RWPE2 (cell line): Measurements from ENCODE around the gene HOMER1.
A peak's percentile ranks its signal among the peaks of the same experiment; 100 is the strongest.

Source experiments
- ATAC-seq: fragments of 200-7000 bp; cut with Tn5 transposase; 3 replicates; pipeline ENCODE4 v1.9.1; 2021; ENCODE audit warnings: low read depth
- DNase-seq: peaks from one replicate; pipeline ENCODE4 v3.0.0-alpha.2; 2020; ENCODE audit warnings: low spot score
- H3K27ac ChIP-seq: fragments of 450-650 bp; 2 replicates; pipeline ENCODE4 v1.5.1; 2017; ENCODE audit warnings: mild to moderate bottlenecking; ENCODE audit not compliant: poor library complexity, severe bottlenecking
- H3K27me3 ChIP-seq: fragments of 250-450 bp; sonication (Bioruptor Pico); 2 replicates; pipeline ENCODE4 v1.5.1; 2021; ENCODE audit warnings: mild to moderate bottlenecking, moderate library complexity; ENCODE audit not compliant: insufficient read depth, poor library complexity, severe bottlenecking
- H3K36me3 ChIP-seq: fragments of 250-450 bp; sonication (Bioruptor Pico); 2 replicates; pipeline ENCODE4 v1.5.1; 2020; ENCODE audit warnings: low read depth, mild to moderate bottlenecking, moderate library complexity
- H3K4me1 ChIP-seq: fragments of 250-450 bp; sonication (Bioruptor Pico); 2 replicates; pipeline ENCODE4 v1.5.1; 2021; ENCODE audit warnings: mild to moderate bottlenecking, moderate library complexity; ENCODE audit not compliant: insufficient read depth, poor library complexity, severe bottlenecking
- H3K4me3 ChIP-seq: fragments of 250-450 bp; sonication (Bioruptor Pico); 2 replicates; pipeline ENCODE4 v1.5.1; 2021; ENCODE audit warnings: mild to moderate bottlenecking, moderate library complexity; ENCODE audit not compliant: severe bottlenecking
- H3K9me3 ChIP-seq: fragments of 250-450 bp; sonication (Bioruptor Pico); 2 replicates; pipeline ENCODE4 v1.5.1; 2021; ENCODE audit warnings: mild to moderate bottlenecking, moderate library complexity; ENCODE audit not compliant: severe bottlenecking
- TF ChIP-seq, protein P1 (sequence below): fragments of 450-650 bp; IDR thresholded peaks from one replicate; pipeline ENCODE4 v1.5.1; 2017; ENCODE audit warnings: mild to moderate bottlenecking, moderate library complexity; ENCODE audit not compliant: poor library complexity, severe bottlenecking

The HOMER1 gene

DNA sequence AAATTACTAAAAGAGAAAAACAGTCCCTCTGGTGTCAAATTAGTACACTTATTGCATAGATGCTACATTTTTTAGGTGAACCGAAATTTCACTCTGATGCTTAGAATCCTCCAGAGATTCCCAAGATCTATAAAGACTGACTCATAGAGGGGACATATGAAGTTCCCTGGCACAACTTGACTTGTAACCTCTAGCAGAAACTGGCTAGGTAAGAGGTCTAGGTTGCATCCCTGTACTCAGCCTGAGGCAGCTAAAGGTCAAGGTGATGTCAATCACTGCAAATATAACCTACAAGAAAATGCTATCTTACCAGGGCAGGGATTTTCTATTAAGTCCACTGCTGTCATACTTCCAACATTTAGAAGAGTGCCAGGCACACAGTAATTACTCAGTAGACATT is 24.2 kb downstream of the HOMER1 start:
- no peaks in the 10 kb centered on the region for H3K27me3 ChIP-seq

DNA sequence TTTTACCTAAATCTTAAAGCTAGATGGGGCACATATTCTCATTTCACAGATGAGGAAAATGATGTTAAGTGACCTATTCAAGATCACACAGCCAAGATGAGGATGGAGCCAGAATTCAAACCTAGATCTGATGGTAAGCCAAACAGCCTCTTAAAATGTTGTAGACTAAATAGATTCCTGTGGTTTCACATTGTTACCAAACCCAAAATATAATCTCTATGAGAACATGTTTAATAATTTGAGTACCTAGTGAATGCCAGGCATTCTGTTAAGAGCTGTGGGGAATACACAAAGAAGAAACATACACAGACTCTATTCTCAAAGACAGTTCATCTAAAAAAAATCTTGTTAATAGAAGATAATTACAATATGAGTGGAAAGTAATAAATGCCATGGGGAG is 25.2 kb downstream of the HOMER1 start:
- Histone ChIP-seq H3K27ac (no peak overlapping the region), H3K9me3 (peaks cover 4% of the 10 kb centered on the region), H3K27me3 (no peaks in the 10 kb centered on the region), H3K4me1 (no peaks in the 10 kb centered on the region), H3K4me3 (no peak overlapping the region), H3K36me3 (no peaks in the 10 kb centered on the region; the same call in 1 of the 2 replicates)
- ATAC-seq = no peak
- TF ChIP-seq, protein P1, sequence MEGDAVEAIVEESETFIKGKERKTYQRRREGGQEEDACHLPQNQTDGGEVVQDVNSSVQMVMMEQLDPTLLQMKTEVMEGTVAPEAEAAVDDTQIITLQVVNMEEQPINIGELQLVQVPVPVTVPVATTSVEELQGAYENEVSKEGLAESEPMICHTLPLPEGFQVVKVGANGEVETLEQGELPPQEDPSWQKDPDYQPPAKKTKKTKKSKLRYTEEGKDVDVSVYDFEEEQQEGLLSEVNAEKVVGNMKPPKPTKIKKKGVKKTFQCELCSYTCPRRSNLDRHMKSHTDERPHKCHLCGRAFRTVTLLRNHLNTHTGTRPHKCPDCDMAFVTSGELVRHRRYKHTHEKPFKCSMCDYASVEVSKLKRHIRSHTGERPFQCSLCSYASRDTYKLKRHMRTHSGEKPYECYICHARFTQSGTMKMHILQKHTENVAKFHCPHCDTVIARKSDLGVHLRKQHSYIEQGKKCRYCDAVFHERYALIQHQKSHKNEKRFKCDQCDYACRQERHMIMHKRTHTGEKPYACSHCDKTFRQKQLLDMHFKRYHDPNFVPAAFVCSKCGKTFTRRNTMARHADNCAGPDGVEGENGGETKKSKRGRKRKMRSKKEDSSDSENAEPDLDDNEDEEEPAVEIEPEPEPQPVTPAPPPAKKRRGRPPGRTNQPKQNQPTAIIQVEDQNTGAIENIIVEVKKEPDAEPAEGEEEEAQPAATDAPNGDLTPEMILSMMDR = no peak
- no peak for DNase-seq

More for the DNA sequence above, 24.2 kb downstream of the HOMER1 start:
- Histone ChIP-seq H3K9me3 (no peaks in the 10 kb centered on the region), H3K36me3 (no peaks in the 10 kb centered on the region; the same call in 1 of the 2 replicates), H3K4me3 (no peak overlapping the region), H3K4me1 (no peaks in the 10 kb centered on the region), H3K27ac (no peak overlapping the region)
- TF ChIP-seq, protein P1 = no peak
- ATAC-seq = no peak
- DNase-seq = no peak

DNA sequence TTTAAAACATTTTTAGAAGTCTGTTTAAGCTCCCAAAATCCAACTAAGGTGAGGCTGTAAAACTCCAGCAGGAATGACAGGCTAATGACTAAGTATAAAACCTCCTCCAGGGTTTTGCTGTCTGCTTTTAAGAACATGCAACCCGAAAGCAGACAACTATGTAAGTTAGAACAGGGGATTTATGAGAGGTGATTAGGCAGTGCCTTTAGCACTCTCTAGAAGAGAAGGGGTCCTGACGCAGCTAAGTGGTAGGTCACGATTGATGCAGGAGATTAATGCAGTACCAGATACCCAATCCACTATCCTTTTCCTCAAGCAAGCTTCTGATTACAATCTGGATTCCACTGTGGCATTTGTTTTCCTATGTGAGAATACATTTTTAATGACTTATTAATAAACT is 25.9 kb downstream of the HOMER1 start:
- peak; percentile 36; the same call in 1 of the 3 replicates for ATAC-seq
- Histone ChIP-seq H3K4me1 (no peaks in the 10 kb centered on the region), H3K27ac (no peak overlapping the region), H3K4me3 (no peak overlapping the region), H3K27me3 (no peaks in the 10 kb centered on the region), H3K36me3 (no peaks in the 10 kb centered on the region; the same call in 1 of the 2 replicates), H3K9me3 (peaks cover 4% of the 10 kb centered on the region)
- TF ChIP-seq, protein P1 = no peak
- DNase-seq = no peak

DNA sequence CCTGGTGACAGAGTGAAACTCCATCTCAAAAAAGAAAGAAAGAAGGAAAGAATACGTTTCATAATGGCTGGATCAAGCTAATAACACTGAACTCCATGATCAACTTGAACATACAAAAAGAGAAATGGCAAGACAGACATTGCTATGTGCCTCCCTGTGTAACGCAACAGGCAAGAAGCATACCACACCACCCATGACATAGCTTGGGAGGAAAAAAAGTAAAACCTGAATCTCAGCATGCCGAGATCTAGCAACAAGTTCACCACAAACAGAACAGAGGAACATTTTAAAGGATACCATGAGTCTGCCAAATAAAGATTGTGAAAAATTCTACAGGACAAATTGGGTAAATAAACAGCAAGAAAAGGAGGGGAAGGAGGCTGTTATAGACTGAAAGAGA is 26.7 kb downstream of the HOMER1 start:
- H3K27ac ChIP-seq = no peak overlapping the region
- no peaks in the 10 kb centered on the region for H3K4me1 ChIP-seq
- no peak for ATAC-seq

DNA sequence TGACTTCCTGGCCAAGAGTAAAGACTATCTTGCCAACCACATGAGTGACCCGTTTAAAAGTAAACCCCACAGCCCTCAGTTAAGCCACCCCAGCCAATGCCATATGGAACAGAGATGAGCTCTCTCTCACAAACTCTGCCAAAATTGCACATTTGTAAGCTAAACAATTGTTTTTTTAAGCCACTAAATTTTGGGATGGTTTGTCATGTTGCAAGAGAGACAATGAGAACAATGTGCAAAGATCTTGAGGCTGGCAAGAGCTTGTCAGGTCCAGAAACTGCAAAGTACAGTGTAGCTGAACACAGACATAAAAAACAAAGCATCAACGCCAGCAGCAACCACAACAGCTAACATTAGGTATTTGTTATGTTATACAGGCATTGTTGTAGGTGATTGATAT is 27.8 kb downstream of the HOMER1 start:
- H3K4me3 ChIP-seq = no peak overlapping the region
- H3K27ac ChIP-seq = no peak overlapping the region
- peaks cover 4% of the 10 kb centered on the region for H3K9me3 ChIP-seq
- TF ChIP-seq, protein P1 = no peak
- H3K27me3 ChIP-seq = no peaks in the 10 kb centered on the region
- ATAC-seq (no peak), DNase-seq (no peak)
- H3K4me1 ChIP-seq = no peaks in the 10 kb centered on the region
- H3K36me3 ChIP-seq = no peaks in the 10 kb centered on the region; the same call in 1 of the 2 replicates

More for the DNA sequence above, 26.7 kb downstream of the HOMER1 start:
- H3K27me3 ChIP-seq = no peaks in the 10 kb centered on the region
- no peak for DNase-seq
- peaks cover 4% of the 10 kb centered on the region for H3K9me3 ChIP-seq
- H3K4me3 ChIP-seq = no peak overlapping the region
- TF ChIP-seq, protein P1 = no peak
- H3K36me3 ChIP-seq = no peaks in the 10 kb centered on the region; the same call in 1 of the 2 replicates
